Dedifferentiated amniotic fluid mesenchymal stem cell (primary cell): ENCODE measurements around the gene TMEM95.

ENCODE experiments used
- DNase-seq: peaks from one replicate; pipeline ENCODE4 v3.0.0-alpha.2; 2016; ENCODE audit errors: extremely low spot score

Gene TMEM95

DNA sequence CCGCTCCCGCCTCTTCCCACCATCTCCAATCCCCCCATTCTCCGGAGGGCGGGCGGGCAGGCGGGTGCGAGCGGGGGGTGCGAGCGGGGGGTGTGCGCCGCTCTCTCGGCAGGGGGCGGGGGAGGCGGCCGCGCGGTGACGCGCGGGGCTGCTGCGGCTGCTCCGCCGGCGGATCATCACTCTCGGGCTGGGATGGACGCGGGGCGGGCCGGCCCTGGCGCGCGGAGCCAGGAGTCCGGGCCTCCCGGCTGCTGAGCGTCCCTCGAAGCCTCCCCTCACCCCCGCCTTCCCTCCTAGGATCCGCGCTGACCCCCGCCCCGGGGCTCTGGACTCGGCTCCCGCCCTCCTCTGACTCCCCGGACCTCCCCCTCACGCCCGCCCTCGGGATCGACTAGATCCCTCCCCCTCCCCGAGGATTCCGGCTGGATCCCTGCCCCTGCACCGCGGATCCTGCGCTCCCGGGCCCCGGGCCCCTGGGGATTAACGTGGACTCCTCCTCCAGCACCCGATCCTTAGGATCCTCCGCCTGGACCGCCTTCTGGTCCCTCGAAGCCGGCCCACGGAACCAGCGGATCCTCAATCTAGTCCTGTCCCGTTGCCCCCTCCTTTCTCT, 49.9 kb downstream of the TMEM95 start:
- no peak for DNase-seq

DNA sequence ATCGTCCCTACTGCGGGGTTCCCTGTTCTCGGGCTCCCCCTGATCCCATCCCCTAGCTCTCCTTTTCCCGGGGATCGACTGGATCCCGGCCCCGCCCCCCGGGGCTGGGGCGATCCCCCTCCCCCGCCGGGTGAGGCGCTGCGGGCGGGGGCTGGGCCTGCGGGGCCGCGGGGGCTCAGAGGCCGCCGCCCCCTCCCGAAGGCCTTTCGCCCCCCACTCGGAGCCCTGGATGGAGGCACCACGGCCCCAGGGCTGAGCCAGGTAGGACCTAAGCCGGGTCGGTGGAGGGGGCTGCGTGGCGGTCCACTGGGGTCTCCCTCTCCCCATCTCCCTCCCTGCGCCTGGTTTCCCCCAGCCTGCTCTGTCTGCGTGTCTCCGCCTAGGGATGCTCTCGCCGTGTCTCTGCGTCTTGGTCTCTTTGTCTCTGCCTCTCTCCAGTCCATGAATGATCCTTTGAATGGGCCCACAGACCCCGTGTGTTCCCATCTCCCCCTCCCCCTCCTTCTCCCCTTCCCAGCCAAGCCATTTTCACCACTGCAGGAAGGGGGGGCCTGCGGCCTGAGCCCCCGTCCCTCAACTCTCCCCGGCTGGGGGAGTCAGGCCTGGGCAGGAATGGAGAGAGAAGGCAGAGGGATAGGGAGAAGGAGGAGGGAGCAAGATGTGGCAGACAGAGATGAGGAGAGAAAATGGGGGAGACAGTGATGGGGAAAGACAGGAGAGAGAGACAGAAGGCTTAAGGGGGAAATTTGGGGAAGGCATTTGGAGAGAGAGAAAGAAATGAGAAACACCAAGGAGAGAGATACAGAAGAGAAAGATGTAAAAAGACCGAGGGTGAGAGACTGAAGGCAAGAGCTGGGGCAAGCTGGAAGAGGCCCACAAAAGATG, 50.6 kb downstream of the TMEM95 start:
- DNase-seq, result no peak

DNA sequence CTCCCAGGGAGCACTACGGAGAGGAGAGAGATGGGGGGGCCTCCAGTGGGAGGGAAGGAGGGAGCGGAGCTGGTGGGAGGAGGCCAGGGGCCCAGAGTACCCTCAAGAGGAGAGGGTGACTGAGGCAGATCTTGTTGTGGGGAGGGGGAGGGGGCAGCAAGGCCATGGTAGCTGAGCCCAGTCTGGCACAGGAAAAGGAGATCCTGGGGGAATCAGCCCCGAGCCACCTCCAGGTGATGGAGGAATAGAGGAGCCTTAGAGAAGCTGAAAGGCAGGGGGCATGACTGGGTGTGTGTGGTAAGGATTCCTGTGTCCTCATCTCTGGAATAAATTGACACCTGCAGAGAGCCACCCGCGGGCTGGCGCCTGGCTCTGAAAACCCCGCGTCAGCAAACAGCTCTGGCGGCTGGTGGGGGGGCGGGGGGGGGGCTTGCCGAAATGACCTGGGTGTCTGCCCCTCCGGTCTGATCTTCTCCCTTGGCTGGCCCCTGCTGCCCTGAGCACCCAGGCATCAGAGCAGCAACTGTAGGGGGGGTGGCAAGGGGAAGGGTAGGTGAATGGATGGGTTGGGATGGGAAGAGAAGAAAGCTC, 51.4 kb downstream of the TMEM95 start:
- DNase-seq, result no peak
